Testis (tissue), 3 donors: ENCODE measurements around the gene PYDC1. TPM values are rescaled to one million over a fixed set of nuclear protein-coding genes. Genes with fewer than 3 reads are reported as not detected.
"Not testable (repeated sequence)": the region's sequence is repeated elsewhere in the genome, so short reads cannot be mapped to it uniquely, and the experiment has no call there.

Experiments
- DNase-seq: peaks from one replicate; pipeline ENCODE4 v3.0.0-alpha.2; 2019
- H3K27ac ChIP-seq, 2 donors: fragments of 200-600 bp; sonication (generic); one replicate each; pipeline ENCODE4 v1.5.1; 2019
- H3K27me3 ChIP-seq: fragments of 200-600 bp; sonication (generic); one replicate; pipeline ENCODE4 v1.5.1; 2019
- H3K36me3 ChIP-seq: fragments of 200-600 bp; sonication (generic); one replicate; pipeline ENCODE4 v1.5.1; 2017; ENCODE audit warnings: low read depth; ENCODE audit errors: missing control alignments
- H3K4me1 ChIP-seq: fragments of 200-600 bp; sonication (generic); one replicate; pipeline ENCODE4 v1.5.1; 2019
- H3K4me3 ChIP-seq, 2 donors: fragments of 200-600 bp; sonication (generic); one replicate each; pipeline ENCODE4 v1.5.1; 2017 to 2019
- H3K9me3 ChIP-seq: fragments of 200-600 bp; sonication (generic); one replicate; pipeline ENCODE4 v1.5.1; 2017
- CTCF ChIP-seq, 3 experiments: fragments of 450-650 bp in 2 of 3; fragments of 200-600 bp in 1 of 3; sonication (generic) in 1 of 3; IDR thresholded peaks; one replicate each; pipeline ENCODE4 v1.5.1; 2016 to 2019; ENCODE audit warnings: antibody characterized with exemption in 3 of 3, mild to moderate bottlenecking in 2 of 3, moderate library complexity in 1 of 3
- POLR2A ChIP-seq: fragments of 450-650 bp; IDR thresholded peaks from one replicate; pipeline ENCODE4 v1.6.1; 2017; ENCODE audit warnings: antibody characterized with exemption, mild to moderate bottlenecking, moderate library complexity
- WGBS, 2 donors: methylation state at CpG; one replicate each; pipeline ENCODE4 v1.1.5; 2018; 5-methylcytosine and 5-hydroxymethylcytosine counted together
- intact Hi-C: fragments of 100-400 bp; cut with DNase I; formaldehyde crosslinking; loops from one replicate; pipeline ENCODE4 v1.15.1; 2023; ENCODE audit warnings: low total_unique reads
- polyA plus RNA-seq: library from polyadenylated mRNA; stranded (reverse); fragments of 350-450 nt; fragmentation: Illumina TruSeq; extraction: RNeasy Lipid Tissue Mini Kit (QIAGEN cat#74804); gene quantifications from one replicate; pipeline ENCODE4 v1.2.3, GENCODE V29; 2014; ENCODE audit warnings: low read depth, low replicate concordance; ENCODE audit not compliant: insufficient read depth
- total RNA-seq, 2 donors: library from RNA; depleted of rRNA; stranded (reverse); fragments of >200 nt; gene quantifications; one replicate each; pipeline ENCODE4 v1.2.3, GENCODE V29; 2016

The PYDC1 gene
- total and polyA plus RNA-seq, 3 donors from 2014 or later = not detected

- no peak overlapping the region for H3K4me3 ChIP-seq
- H3K27me3 ChIP-seq = no peaks in the 10 kb centered on the region
- intact Hi-C loops = no loop called here
- no peaks in the 10 kb centered on the region for H3K36me3 ChIP-seq
- no peak for DNase-seq
- peaks cover 14% of the 10 kb centered on the region for H3K4me1 ChIP-seq
- 51 to 52% methylated on average over 8 of the region's 8 CpGs for WGBS, 2 donors
- TF ChIP-seq CTCF (IDR thresholded peaks at IDR 0.05) (no peak), POLR2A (no peak)
- H3K27ac ChIP-seq = no peak overlapping the region
- H3K9me3 ChIP-seq = no peaks in the 10 kb centered on the region
Observed at GRCh38 chr16:31200821-31201568, 15.9 kb downstream of the PYDC1 start.

- H3K9me3 ChIP-seq, DNase-seq, H3K27ac ChIP-seq, H3K4me3 ChIP-seq, intact Hi-C loops, H3K27me3 ChIP-seq, H3K36me3 ChIP-seq: not testable (repeated sequence)
- peaks cover 14% of the 10 kb centered on the region for H3K4me1 ChIP-seq
- WGBS, 2 donors = 81 to 84% methylated on average over 8 of the region's 8 CpGs
Observed at GRCh38 chr16:31200111-31200510, 16.8 kb downstream of the PYDC1 start.

- Histone ChIP-seq H3K27me3 (no peaks in the 10 kb centered on the region), H3K4me1 (peaks cover 14% of the 10 kb centered on the region), H3K36me3 (no peaks in the 10 kb centered on the region), H3K9me3 (no peaks in the 10 kb centered on the region), H3K4me3 (no peak overlapping the region), H3K27ac (no peak overlapping the region)
- TF ChIP-seq CTCF (IDR thresholded peaks at IDR 0.05) (no peak), POLR2A (no peak)
- 82% methylated on average over 5 of the region's 5 CpGs for WGBS, 2 donors
- DNase-seq = no peak
- intact Hi-C loops = no loop called here
Observed at GRCh38 chr16:31199430-31200041, 17.4 kb downstream of the PYDC1 start.

GRCh38 chr16:31198207-31198882 lies 18.6 kb downstream of the PYDC1 start:
- Histone ChIP-seq H3K4me1 (peaks cover 14% of the 10 kb centered on the region), H3K36me3 (no peaks in the 10 kb centered on the region), H3K9me3 (no peaks in the 10 kb centered on the region), H3K27me3 (no peaks in the 10 kb centered on the region), H3K4me3 (no peak overlapping the region), H3K27ac (no peak overlapping the region)
- intact Hi-C loops = no loop called here
- TF ChIP-seq CTCF (IDR thresholded peaks at IDR 0.05) (no peak), POLR2A (no peak)
- 59 to 60% methylated on average over 7 of the region's 7 CpGs for WGBS, 2 donors
- DNase-seq = no peak

- TF ChIP-seq POLR2A (no peak), CTCF (IDR thresholded peaks at IDR 0.05) (no peak)
- H3K4me1 ChIP-seq = peaks cover 8% of the 10 kb centered on the region
- no peaks in the 10 kb centered on the region for H3K9me3 ChIP-seq
- 80 to 89% methylated on average over 17 of the region's 17 CpGs for WGBS, 2 donors
- intact Hi-C loops = no loop called here
- no peak for DNase-seq
- no peaks in the 10 kb centered on the region for H3K36me3 ChIP-seq
- no peak overlapping the region for H3K4me3 ChIP-seq
- H3K27ac ChIP-seq = no peak overlapping the region
- no peaks in the 10 kb centered on the region for H3K27me3 ChIP-seq
Observed at GRCh38 chr16:31196324-31197088, 20.4 kb downstream of the PYDC1 start.

- H3K36me3 ChIP-seq, DNase-seq, H3K27ac ChIP-seq, intact Hi-C loops, H3K4me1 ChIP-seq, H3K27me3 ChIP-seq, H3K4me3 ChIP-seq, H3K9me3 ChIP-seq: not testable (repeated sequence)
- 87 to 97% methylated on average over 10 to 11 of the region's 11 CpGs for WGBS, 2 donors
Observed at GRCh38 chr16:31195861-31196260, 21.1 kb downstream of the PYDC1 start.
